ENCODE measurements around the gene ETNPPL.
"Not testable (repeated sequence)": the region's sequence is repeated elsewhere in the genome, so short reads cannot be mapped to it uniquely, and the experiment has no call there.

The ETNPPL gene

GRCh38 chr4:108754327-108754726 is 8.5 kb downstream of the ETNPPL start:
- DNase-seq (ENCODE audit: low read depth): no peak

DNA sequence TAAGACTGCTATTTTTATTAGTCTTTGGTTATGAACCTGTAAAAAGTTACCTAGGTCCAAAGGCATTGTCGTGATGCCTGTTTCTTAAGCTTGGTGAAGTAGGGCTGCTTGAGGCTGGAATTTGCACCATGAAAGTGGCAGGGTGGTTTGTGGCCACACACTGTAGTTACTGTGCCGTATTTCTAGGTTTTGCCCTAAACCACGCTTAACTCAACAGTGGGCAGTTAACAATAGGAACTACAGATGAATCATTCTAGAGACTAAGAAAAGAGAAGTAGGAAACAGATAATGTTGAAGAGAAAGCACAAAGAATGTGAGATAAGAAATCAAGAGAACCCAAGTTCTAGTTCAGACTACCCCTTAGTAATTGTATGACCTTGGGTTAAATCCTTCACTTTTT is 11.5 kb downstream of the ETNPPL start:
- no peak for DNase-seq (ENCODE audit: low read depth)

DNA sequence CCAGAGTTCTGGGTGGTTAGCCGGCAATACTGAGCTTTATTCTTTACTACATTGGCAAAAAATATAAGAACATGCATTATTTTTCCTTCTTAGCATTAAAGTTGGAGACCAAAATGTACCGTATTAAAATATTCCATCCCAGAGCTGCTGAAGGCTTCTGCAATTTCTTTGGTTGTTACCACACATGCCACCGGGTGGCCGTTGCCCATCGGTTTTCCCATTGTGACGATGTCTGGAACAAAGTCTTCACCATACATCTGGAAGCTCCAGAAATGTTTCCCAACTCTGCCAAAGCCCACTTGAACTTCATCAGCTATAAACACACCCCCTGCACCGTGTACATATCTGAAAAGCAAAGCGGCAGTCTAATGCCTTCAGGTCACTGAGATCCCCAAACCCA is 13.7 kb downstream of the ETNPPL start:
- DNase-seq (ENCODE audit: low read depth): no peak

DNA sequence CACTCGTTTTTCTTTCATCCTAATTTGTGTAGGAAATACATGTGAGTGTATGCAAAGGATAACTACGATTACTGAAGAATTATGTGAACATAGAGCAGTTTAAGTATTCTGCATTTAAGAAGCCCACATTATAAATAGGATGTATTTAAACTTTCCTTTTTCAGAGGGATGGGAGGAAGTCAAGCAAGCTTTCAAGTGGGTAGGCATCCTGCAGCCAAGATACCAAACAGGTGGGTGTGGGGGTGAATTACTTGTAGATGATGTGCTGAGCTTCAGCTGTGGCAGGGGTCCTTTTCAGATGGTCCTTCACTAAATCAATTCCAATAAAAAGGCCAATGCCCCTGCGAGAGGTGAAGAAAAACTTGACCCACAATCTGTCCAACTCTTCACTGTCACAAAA is 16.3 kb downstream of the ETNPPL start:
- DNase-seq (ENCODE audit: low read depth): no peak

- no peak for DNase-seq (ENCODE audit: low read depth)
These were observed 18.5 kb downstream of the ETNPPL start for GRCh38 chr4:108744307-108744706.

DNA sequence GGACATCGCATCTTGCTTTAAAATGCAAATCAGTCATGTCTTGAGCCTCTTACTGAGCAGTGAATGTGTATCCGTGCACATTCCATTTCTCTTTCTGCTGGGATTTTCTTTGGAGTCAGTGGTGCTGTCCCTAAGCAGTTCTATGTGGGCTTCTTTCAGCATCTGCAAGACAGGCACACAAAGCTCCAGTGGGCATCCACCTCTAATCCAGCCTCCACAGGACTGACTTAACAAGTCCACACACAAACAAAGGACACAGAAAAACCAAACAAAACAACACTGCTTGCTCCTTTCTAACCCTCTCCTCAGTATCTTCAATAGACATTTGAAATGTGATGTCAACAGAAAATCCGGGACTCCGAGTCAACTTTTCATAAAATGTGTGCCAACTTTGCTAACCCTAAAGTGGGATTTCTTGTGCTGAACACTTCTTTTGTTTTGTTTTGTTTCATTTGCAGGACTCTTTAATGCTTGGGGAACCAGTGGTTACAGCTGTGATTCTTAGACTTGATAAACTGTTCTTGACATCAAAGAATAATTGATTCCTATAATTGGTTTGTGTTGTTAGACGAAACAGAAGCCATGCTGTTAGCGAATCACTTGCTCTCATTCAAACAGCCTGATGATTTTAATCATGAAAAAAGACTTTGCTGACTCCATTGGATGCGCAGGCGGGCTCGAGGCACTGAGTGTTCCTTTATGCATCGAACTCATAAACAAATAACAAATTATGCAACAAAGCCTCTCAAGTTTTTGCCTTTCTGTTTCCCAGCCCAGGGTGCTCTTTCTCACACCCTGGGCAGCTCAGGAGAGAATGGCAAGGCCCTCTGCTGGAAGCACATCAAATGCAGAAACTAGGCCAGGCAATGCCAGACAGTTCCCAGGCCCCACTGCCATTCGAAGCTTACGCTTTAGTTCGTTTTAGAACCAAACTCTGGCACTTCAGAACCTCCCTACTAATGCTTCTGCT is 20.1 kb downstream of the ETNPPL start:
- DNase-seq (ENCODE audit: low read depth): no peak

DNA sequence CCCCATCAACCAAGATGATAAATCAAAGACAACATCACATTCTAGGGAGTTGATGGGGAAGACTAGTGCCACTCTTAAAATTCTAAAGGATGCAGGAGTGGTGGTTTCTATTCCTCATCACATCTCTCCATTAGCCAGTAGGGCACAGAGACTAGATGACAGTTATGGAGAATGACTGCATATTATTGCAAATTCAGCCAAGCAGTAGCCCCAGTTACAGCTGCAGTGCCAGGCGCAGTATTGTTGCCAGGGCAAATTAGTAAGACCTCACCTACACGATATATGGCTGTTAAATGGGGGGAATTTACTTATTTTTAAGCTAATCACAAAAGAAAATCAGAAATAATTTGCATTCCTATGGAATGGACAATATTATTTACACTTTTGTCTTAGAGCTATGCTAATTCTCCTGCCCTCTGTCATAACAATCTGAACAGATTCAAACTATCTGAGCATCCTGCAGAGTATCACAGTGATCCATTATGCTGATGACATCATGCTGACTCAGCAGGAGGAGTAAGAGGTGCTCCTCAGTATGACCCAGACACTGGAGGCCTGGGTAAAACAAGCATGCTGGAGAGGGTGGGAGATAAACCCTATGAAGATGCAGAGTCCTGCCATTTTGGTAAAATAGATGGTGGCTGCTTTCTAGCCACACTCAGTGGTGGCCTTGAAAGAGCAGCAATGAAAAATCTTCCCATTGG is 24.7 kb downstream of the ETNPPL start:
- no peak for DNase-seq (ENCODE audit: low read depth)

GRCh38 chr4:108731006-108731405 is 31.8 kb downstream of the ETNPPL start:
- DNase-seq (ENCODE audit: low read depth): no peak

DNA sequence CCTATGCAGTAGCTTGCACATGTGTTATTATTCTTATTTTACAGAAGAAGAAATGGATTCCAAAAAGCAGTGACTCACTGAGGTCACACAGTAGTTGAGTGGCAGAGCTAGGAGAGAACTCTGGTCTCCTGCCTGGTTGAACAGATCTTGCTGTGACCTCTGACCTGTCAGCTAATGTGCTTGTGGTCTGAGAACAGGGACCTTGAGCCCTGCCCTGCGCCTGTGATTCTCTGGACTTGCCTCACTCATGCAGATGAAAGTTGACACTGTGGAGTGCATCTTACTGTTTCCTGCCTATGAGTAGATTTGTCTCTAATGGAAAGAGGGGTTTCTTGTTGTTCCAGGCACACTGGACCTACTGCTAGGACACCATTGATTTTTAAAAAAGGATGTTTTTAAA is 32.3 kb downstream of the ETNPPL start:
- DNase-seq (ENCODE audit: low read depth): no peak

GRCh38 chr4:108729731-108730130 is 33.1 kb downstream of the ETNPPL start:
- no peak for DNase-seq (ENCODE audit: low read depth)

- no peak for DNase-seq (ENCODE audit: low read depth)
These were observed 37.4 kb downstream of the ETNPPL start for GRCh38 chr4:108725457-108725856.

DNA sequence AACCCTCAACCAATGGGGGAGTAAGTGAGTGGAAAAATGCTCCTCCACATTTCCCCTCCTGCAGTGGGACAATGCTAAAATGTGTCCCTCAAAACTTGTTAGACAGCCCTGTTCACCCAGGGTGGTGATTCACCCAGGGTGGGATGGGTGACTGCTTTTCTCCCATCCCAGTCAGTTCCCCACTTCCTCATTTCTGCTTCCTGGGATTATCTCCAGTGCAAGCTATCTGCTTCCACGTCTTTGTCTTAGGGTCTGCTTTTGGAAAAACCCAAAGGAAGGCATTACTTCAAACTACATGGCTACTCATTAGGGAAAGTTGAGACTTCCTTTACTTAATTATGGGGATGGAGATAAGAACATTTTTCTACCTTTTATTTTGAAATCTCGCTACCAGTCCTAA is 45.5 kb downstream of the ETNPPL start:
- DNase-seq (ENCODE audit: low read depth): no peak

- no peak for DNase-seq (ENCODE audit: low read depth)
These were observed 46.5 kb downstream of the ETNPPL start for GRCh38 chr4:108716340-108716739.

DNA sequence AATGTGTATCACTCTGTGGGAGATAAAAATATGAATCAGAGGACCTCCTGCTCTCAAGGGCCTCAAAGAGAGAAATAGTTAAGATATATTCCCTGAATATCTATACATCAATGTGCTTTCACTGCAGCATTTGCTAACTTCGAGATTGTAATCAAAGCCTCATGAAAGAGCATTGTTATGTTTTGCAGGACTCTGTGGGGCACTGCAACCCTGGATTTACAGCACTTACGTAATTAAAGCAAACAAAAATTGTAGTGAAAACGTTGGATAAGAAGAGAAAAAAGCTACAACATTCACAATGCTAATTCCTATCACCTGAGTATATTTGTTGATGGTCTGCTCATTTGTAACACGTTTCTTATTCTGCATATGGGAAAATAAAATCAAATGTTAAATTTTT is 48.0 kb downstream of the ETNPPL start:
- DNase-seq (ENCODE audit: low read depth): no peak

DNA sequence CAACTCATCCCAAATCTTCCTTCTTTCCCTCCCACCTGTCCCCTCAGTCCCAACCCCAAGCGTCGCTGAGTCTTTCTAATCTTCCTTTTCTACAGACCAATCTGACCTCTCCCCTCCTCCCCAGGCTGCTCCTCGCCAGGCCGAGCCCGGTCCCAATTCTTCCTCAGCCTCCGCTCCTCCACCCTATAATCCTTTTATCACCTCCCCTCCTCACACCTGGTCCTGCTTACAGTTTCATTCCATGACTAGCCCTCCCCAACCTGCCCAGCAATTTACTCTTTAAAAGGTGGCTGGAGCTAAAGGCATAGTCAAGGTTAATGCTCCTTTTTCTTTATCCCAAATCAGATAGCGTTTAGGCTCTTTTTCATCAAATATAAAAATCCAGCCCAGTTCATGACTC is 52.3 kb downstream of the ETNPPL start:
- not testable (repeated sequence) for DNase-seq (ENCODE audit: low read depth)

DNA sequence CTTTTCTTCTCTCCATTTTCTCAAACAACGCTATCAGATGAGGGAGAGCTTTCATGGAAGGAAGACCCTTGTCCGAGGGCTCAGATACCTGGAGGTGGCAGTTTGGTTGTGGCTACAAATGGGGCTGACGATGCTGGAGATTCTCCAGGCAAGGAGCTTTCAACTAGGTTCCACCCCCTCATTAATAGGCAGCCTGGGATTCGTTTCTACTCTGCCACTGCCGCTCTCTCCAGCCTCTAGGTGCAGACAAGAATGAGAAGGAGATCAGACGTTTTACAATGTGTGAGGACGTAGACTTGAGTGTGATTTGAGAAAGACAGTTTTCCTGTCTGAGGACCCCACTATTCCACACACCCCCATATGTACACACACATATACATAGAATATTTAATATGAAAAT is 53.1 kb downstream of the ETNPPL start:
- DNase-seq (ENCODE audit: low read depth): no peak

GRCh38 chr4:108709234-108709633 is 53.6 kb downstream of the ETNPPL start:
- DNase-seq (ENCODE audit: low read depth): no peak

DNA sequence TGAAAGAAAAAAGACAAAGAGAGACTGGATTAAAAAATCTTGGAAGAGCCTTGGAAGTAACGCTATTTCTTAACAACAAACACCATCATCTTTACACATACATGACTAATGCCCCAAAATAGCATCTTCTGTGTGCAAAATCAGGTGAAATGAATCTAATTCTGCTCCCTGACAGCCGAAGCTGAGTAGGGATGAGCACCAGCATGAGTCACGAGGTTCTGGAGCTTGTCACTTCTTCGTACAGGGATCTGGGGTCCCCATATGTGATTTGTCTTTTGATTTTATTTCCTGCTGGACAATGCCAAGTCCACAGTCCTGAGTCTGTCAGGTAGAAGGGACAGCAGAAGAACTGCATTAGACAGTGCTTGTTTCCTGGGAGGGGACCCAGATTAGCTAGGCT is 56.6 kb downstream of the ETNPPL start:
- no peak for DNase-seq (ENCODE audit: low read depth)

- DNase-seq (ENCODE audit: low read depth): no peak
These were observed 58.9 kb downstream of the ETNPPL start for GRCh38 chr4:108703966-108704365.

DNA sequence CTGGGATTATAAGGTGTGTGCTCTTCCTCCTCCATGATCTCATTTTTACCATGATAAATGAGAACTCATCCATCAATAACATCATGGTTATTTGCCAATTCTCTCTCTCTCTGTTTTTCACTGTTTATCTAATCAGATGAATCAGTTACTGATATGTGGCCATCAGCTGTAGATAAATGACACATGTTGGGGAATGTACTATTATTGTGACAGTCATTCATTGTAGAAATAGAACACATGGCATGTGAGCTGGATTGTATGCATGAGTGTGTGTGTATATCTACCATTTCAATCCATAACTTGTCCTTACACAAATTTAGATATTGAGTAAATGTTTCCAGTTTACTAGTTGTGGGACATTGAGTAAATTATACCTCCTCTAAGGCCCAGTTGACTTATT is 59.5 kb downstream of the ETNPPL start:
- no peak for DNase-seq (ENCODE audit: low read depth)

- no peak for DNase-seq (ENCODE audit: low read depth)
These were observed 59.9 kb downstream of the ETNPPL start for GRCh38 chr4:108702960-108703359.

DNA sequence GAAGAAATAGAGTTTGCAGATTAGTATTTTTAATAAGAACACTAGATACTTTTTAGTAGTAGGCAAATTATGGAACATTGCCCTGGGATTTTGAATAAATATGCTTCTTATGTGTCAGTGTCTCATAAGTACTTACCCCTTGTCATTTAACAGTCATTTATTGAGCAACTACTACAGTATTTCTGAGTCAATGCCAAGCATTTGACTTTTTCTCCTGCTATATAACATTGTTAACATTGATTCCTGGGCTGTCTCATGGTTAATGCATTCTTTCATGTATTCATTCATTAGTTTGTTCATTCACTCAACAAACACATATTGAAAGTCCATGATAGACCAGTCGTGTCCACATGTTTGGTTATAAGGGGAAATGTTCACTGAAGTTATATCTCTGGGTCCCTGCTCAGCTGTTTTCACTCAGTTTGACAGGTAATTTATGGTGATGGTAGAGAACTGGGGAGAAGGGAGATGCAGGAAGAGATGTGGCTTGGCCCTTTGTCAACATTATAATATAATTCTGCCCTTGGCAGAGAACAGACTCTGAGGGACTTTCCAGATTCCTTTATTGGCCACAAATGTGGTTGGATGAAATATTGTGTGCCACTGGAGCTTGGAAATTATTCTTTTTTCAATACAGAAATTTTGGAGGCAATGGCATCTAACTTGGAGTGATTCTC is 62.6 kb downstream of the ETNPPL start:
- DNase-seq (ENCODE audit: low read depth): peak; percentile 58

DNA sequence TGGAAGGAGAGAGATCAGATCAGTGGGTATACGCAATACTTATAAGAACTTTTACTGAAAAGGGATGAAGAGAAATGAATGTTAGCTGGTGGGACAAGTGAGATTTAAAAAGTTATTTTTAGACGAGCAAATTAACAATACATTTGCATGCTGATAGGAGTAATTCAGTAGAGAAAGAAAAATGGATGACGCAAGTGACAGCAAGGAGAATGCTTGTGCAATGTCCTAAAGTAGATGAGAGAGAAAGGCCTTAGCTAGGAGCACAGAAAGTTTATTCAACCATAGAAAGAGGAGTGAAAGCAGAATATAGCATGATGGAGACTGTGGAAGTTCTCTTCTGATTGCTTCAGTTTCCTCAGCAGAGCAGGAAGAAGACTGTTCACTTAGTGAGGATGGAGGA is 66.7 kb downstream of the ETNPPL start:
- no peak for DNase-seq (ENCODE audit: low read depth)
